Panc1 (cell line): Measurements from ENCODE around the gene RABGGTA. TPM values are rescaled to one million over a fixed set of nuclear protein-coding genes. Genes with fewer than 3 reads are reported as not detected.

ENCODE experiments used
- ATAC-seq: fragments of 200-7000 bp; cut with Tn5 transposase; 2 replicates; pipeline ENCODE4 v1.9.1; 2020; ENCODE audit warnings: mild to moderate bottlenecking, moderate library complexity
- BruUV-seq: library from RNA; stranded (reverse); fragments of 400-500 nt; replicated peaks from 2 replicates; lab custom pipeline; 2021; lab: Mats Ljungman, UMichigan
- CTCF ChIA-PET: fragments of 300-600 bp; sonication (Branson Sonifier 250); formaldehyde crosslinking; loops from one replicate; lab custom pipeline; 2022; ENCODE audit warnings: antibody characterized with exemption; lab: Charles Lee
- POLR2A ChIA-PET: fragments of 300-600 bp; sonication (Branson Sonifier 250); formaldehyde crosslinking; loops from one replicate; lab custom pipeline; 2022; ENCODE audit warnings: antibody characterized with exemption; lab: Charles Lee
- DNase-seq: peaks from one replicate; pipeline ENCODE4 v3.0.0-alpha.2; 2010; ENCODE audit warnings: low read depth, low spot score
- H3K27ac ChIP-seq: 2 replicates; pipeline ENCODE4 v1.5.1; 2011; ENCODE audit warnings: mild to moderate bottlenecking, low read length, inconsistent platforms
- H3K27me3 ChIP-seq: fragments of 200-500 bp; sonication (Bioruptor generic); 2 replicates; pipeline ENCODE4 v1.6.0; 2014; ENCODE audit warnings: low read length, inconsistent platforms; ENCODE audit not compliant: control insufficient read depth, insufficient read depth
- H3K36me3 ChIP-seq: fragments of 200-500 bp; sonication (Bioruptor generic); 2 replicates; pipeline ENCODE4 v1.5.1; 2014; ENCODE audit warnings: inconsistent platforms, mild to moderate bottlenecking, low read length, moderate library complexity; ENCODE audit not compliant: control insufficient read depth, insufficient read depth
- H3K4me1 ChIP-seq: 2 replicates; pipeline ENCODE4 v1.5.1; 2011; ENCODE audit warnings: inconsistent platforms, mild to moderate bottlenecking, low read length, moderate library complexity; ENCODE audit not compliant: control insufficient read depth, insufficient read depth
- H3K4me3 ChIP-seq, 2 experiments: 2 replicates each; pipeline ENCODE4 v1.5.1; 2011 to 2012; ENCODE audit warnings: low read depth in 2 of 2, low read length in 2 of 2, mild to moderate bottlenecking in 2 of 2, inconsistent platforms in 1 of 2, moderate library complexity in 1 of 2
- H3K9me3 ChIP-seq: fragments of 200-500 bp; sonication (Bioruptor generic); 2 replicates; pipeline ENCODE4 v1.5.1; 2014; ENCODE audit warnings: low read depth, mild to moderate bottlenecking, inconsistent platforms, low read length, moderate library complexity; ENCODE audit not compliant: control insufficient read depth, insufficient read depth
- POLR2AphosphoS5 ChIP-seq: IDR thresholded peaks from 2 replicates; pipeline ENCODE4 v1.6.1; 2012; ENCODE audit warnings: mild to moderate bottlenecking, low read depth, low read length, moderate library complexity
- SIN3A ChIP-seq: IDR thresholded peaks from 2 replicates; pipeline ENCODE4 v1.6.1; 2012; ENCODE audit warnings: low read depth, mild to moderate bottlenecking, low read length, moderate library complexity, borderline replicate concordance; ENCODE audit not compliant: insufficient read depth
- TCF7L2 ChIP-seq: IDR thresholded peaks from 2 replicates; pipeline ENCODE4 v1.6.1; 2011; ENCODE audit warnings: mild to moderate bottlenecking, low read depth, low read length, inconsistent platforms
- in situ Hi-C: cut with HindIII; loops from 2 replicates; pipeline ENCODE4 v1.10.0; 2016; ENCODE audit warnings: low sequenced_read_pairs, low pct_unique_long_range_greater_than_20kb
- intact Hi-C: fragments of 100-400 bp; cut with micrococcal nuclease; formaldehyde crosslinking; loops from one replicate; pipeline ENCODE4 v1.10.0; 2022; ENCODE audit not compliant: unreplicated experiment
- total RNA-seq: library from RNA; stranded (reverse); gene quantifications from one replicate; pipeline ENCODE4 v1.2.1, GENCODE V29; 2021; ENCODE audit not compliant: unreplicated experiment
- TF ChIP-seq, protein P1 (sequence below): fragments of 450-650 bp; IDR thresholded peaks from 2 replicates; pipeline ENCODE4 v1.5.1; 2017; ENCODE audit warnings: mild to moderate bottlenecking
- TF ChIP-seq, protein P2 (sequence below), 2 experiments: IDR thresholded peaks; 2 replicates each; pipeline ENCODE4 v1.6.1; 2011 to 2012; ENCODE audit warnings: low read depth in 2 of 2, control low read depth in 1 of 2, low read length in 1 of 2, mild to moderate bottlenecking in 1 of 2, moderate library complexity in 1 of 2; ENCODE audit not compliant: insufficient read depth in 1 of 2

The RABGGTA gene
- total RNA-seq, 1 experiment from 2014 or later = 30.9 TPM

DNA sequence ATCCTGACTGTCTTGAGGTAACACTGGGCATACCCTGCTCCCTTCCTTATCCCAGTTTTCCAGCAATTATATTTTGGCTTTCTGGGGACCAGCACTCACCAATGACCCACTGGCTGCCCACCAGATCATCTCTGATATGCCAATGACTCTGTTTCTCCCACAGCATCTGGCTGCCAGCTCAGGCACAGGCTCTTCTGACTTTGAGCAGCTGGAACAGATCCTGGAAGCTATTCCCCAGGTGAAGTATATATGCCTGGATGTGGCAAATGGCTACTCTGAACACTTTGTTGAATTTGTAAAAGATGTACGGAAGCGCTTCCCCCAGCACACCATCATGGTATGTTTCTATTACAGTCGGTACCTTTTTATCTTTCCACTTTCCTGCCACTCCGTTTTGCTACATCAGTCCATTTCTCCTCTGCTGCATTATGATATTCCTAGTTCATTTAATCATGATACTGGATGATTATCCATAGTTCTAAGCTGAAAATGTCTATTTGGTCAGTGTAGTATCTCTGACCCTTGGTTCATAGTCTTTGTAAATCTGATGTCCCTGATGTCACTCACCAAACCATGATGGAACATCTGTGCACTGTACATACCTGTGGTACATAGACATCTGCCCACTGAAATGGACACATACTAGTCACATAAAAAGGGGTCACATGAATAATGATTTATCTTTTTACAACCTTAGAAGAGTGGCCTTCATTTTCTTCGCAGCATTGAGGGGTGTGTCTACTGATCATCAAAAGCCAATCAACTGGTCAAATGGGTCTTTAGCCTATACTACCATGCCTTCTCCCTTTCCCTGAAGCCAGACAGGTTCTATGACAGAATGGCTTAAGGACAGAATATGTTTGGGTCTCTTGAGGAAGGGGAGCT is 35.4 kb downstream of the RABGGTA start:
- ATAC-seq = no peak
- CTCF ChIA-PET = no interaction called here
- no peaks in the 10 kb centered on the region for H3K9me3 ChIP-seq
- H3K27me3 ChIP-seq = no peaks in the 10 kb centered on the region
- DNase-seq = no peak
- intact Hi-C loops = no loop called here
- TF ChIP-seq, protein P1, sequence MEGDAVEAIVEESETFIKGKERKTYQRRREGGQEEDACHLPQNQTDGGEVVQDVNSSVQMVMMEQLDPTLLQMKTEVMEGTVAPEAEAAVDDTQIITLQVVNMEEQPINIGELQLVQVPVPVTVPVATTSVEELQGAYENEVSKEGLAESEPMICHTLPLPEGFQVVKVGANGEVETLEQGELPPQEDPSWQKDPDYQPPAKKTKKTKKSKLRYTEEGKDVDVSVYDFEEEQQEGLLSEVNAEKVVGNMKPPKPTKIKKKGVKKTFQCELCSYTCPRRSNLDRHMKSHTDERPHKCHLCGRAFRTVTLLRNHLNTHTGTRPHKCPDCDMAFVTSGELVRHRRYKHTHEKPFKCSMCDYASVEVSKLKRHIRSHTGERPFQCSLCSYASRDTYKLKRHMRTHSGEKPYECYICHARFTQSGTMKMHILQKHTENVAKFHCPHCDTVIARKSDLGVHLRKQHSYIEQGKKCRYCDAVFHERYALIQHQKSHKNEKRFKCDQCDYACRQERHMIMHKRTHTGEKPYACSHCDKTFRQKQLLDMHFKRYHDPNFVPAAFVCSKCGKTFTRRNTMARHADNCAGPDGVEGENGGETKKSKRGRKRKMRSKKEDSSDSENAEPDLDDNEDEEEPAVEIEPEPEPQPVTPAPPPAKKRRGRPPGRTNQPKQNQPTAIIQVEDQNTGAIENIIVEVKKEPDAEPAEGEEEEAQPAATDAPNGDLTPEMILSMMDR = no peak
- no peak for TF ChIP-seq TCF7L2
- TF ChIP-seq, protein P2, sequence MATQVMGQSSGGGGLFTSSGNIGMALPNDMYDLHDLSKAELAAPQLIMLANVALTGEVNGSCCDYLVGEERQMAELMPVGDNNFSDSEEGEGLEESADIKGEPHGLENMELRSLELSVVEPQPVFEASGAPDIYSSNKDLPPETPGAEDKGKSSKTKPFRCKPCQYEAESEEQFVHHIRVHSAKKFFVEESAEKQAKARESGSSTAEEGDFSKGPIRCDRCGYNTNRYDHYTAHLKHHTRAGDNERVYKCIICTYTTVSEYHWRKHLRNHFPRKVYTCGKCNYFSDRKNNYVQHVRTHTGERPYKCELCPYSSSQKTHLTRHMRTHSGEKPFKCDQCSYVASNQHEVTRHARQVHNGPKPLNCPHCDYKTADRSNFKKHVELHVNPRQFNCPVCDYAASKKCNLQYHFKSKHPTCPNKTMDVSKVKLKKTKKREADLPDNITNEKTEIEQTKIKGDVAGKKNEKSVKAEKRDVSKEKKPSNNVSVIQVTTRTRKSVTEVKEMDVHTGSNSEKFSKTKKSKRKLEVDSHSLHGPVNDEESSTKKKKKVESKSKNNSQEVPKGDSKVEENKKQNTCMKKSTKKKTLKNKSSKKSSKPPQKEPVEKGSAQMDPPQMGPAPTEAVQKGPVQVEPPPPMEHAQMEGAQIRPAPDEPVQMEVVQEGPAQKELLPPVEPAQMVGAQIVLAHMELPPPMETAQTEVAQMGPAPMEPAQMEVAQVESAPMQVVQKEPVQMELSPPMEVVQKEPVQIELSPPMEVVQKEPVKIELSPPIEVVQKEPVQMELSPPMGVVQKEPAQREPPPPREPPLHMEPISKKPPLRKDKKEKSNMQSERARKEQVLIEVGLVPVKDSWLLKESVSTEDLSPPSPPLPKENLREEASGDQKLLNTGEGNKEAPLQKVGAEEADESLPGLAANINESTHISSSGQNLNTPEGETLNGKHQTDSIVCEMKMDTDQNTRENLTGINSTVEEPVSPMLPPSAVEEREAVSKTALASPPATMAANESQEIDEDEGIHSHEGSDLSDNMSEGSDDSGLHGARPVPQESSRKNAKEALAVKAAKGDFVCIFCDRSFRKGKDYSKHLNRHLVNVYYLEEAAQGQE (IDR thresholded peaks at IDR 0.05; ENCODE audit: insufficient read depth in 1 of 2, low read depth in 2 of 2, low read length in 1 of 2) = no peak
- no peak for TF ChIP-seq SIN3A
- TF ChIP-seq POLR2AphosphoS5 = no peak; the same call in 1 of the 2 replicates
- POLR2A ChIA-PET = no interaction called here
- H3K27ac ChIP-seq = no peak overlapping the region
- no TSS peak for BruUV-seq
- no peak overlapping the region for H3K4me3 ChIP-seq
- in situ Hi-C loops = no loop called here
- peaks cover 27% of the 10 kb centered on the region for H3K4me1 ChIP-seq
- peaks cover 10% of the 10 kb centered on the region for H3K36me3 ChIP-seq

DNA sequence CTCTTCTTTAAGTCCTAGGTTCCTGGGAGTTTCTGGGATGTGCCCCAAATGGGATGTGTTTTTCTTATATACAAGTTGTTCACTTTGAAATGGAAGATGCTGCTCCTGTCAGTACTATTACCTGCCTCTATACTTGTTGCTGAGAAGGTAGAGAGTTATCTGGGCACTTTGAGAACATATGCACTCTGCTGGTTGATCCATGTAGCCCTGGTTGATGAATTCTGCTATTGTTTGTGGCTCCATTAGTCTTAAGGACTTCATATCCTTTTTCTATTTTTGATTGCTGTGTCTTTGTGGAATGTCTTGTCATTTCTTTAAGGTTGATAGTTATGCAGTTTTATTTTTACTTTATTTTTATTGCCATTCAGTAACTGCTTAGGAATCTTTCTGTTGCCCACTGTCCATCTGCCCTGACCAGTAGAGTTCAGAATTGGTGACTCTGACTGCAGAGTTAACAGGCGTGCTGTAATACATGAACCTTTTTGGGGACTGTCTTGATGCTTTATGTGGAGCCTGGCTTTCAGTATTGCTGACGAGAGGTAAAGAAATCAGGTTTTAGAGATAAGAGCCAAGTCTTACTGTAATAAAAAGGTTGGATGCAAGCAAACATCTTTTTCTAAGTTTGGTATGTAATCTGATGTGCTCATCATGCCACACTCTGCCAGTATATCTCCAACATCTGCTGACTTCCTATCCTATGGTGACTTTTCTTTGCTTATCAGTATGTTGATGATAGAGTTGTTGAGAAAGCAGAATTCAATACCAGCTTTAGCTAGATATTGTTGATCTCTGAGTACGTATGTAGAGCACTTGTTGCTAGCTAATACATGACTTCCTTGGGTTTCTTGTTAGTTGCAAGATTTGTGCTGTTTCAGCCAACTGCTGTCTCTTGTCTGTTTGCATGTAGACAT is 37.0 kb downstream of the RABGGTA start:
- H3K27ac ChIP-seq = peak overlapping the region; percentile 96; the same call in 1 of the 2 replicates
- DNase-seq (no peak), ATAC-seq (no peak)
- peaks cover 20% of the 10 kb centered on the region for H3K4me1 ChIP-seq
- CTCF ChIA-PET = no interaction called here
- H3K36me3 ChIP-seq = peaks cover 8% of the 10 kb centered on the region
- H3K4me3 ChIP-seq = no peak overlapping the region
- POLR2A ChIA-PET = no interaction called here
- H3K27me3 ChIP-seq = no peaks in the 10 kb centered on the region
- BruUV-seq = no TSS peak
- TF ChIP-seq TCF7L2 (no peak), POLR2AphosphoS5 (no peak), SIN3A (no peak)
- TF ChIP-seq, protein P2 (IDR thresholded peaks at IDR 0.05; ENCODE audit: insufficient read depth in 1 of 2, low read depth in 2 of 2, low read length in 1 of 2) = no peak
- TF ChIP-seq, protein P1 = no peak
- in situ Hi-C loops = no loop called here
- intact Hi-C loops = no loop called here
- no peaks in the 10 kb centered on the region for H3K9me3 ChIP-seq
